ENCODE data around the gene FBXW8. TPM values are rescaled to one million over a fixed set of nuclear protein-coding genes. Genes with fewer than 3 reads are reported as not detected.

FBXW8 gene
- total RNA-seq, 3 donors from 2014 or later (not counting 1 experiment from before 2014, with no cell fraction given) = 11.5 to 16.0 (median 13.5) TPM

DNA sequence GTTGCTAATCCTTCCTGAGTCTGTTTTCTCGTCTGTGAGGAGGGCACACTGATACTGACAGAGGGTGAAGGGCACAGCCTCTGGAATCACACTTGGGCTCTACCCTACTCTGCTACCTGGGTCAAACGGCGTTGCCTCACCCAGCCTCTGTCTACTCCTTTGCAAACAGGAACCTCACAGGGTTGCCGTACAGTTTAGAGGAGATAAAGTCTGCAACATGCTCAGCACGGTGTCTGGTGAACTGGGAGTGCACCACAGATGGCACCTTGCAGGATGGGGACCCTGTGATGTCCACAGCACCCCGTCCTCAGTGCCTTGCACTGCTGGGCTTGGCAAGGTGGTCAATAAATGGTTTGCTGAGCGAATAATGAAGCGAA, 150.2 kb downstream of the FBXW8 start:
- Mint-ChIP-seq H3K4me1 (peaks cover 50 to 65% of the 10 kb centered on the region in 2 donors), H3K27me3 (ENCODE audit: low read depth in 2 of 2) (no peaks in the 10 kb centered on the region), H3K36me3 (no peaks in the 10 kb centered on the region), H3K9me3 (no peaks in the 10 kb centered on the region), H3K4me3 (no peak overlapping the region), H3K27ac (peak overlapping the region in 1 of 2 donors; percentile 75)
- Histone ChIP-seq H3K4me3 (ENCODE audit: low read length) (no peak overlapping the region), H3K36me3 (ENCODE audit: control insufficient read depth, insufficient read depth, low read length) (no peaks in the 10 kb centered on the region), H3K27ac (ENCODE audit: low read length) (no peak overlapping the region), H3K4me1 (ENCODE audit: control insufficient read depth, insufficient read depth, low read length) (peaks cover 52% of the 10 kb centered on the region), H3K9me3 (ENCODE audit: control insufficient read depth, insufficient read depth, low read length) (no peaks in the 10 kb centered on the region), H3K27me3 (ENCODE audit: control insufficient read depth, insufficient read depth, low read length) (no peaks in the 10 kb centered on the region)
- no peak for ATAC-seq
- intact Hi-C loops (cut with micrococcal nuclease) = no loop called here
- WGBS (ENCODE audit: insufficient coverage) = 77% methylated on average over 8 of the region's 8 CpGs
- no peak for DNase-seq
- TF ChIP-seq, protein P1, sequence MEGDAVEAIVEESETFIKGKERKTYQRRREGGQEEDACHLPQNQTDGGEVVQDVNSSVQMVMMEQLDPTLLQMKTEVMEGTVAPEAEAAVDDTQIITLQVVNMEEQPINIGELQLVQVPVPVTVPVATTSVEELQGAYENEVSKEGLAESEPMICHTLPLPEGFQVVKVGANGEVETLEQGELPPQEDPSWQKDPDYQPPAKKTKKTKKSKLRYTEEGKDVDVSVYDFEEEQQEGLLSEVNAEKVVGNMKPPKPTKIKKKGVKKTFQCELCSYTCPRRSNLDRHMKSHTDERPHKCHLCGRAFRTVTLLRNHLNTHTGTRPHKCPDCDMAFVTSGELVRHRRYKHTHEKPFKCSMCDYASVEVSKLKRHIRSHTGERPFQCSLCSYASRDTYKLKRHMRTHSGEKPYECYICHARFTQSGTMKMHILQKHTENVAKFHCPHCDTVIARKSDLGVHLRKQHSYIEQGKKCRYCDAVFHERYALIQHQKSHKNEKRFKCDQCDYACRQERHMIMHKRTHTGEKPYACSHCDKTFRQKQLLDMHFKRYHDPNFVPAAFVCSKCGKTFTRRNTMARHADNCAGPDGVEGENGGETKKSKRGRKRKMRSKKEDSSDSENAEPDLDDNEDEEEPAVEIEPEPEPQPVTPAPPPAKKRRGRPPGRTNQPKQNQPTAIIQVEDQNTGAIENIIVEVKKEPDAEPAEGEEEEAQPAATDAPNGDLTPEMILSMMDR (IDR thresholded peaks at IDR 0.05) = no peak

DNA sequence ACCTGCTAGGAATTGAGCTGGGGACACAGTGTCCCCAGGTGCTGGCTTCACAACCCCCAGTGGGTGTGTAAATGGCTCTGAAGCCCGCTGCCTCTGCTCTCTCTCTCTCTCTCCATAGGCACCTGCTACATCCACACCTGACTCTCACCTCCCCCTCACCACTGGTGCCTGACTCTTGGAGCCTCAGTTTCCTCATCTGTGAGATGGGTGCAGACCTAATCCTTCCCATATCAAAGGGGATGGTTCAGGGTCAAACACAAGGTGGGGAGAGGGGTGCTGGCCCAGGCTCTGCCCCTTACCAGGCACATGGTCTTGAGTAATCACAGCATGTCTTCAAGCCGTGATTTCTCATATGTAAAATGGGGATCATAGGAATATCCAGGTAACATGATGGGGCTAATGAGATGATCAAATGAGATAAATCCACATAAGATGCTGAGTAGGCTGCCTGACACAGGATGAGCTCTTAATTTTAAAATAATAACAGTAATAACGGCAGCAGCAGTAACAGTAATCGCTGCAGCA, 150.9 kb downstream of the FBXW8 start:
- H3K27ac ChIP-seq (ENCODE audit: low read length) = no peak overlapping the region
- TF ChIP-seq, protein P1 (IDR thresholded peaks at IDR 0.05) = no peak
- H3K27me3 ChIP-seq (ENCODE audit: control insufficient read depth, insufficient read depth, low read length) = no peaks in the 10 kb centered on the region
- no peak for DNase-seq
- Mint-ChIP-seq H3K27ac (peak overlapping the region in 1 of 2 donors; percentile 75), H3K4me1 (peaks cover 56 to 70% of the 10 kb centered on the region in 2 donors), H3K4me3 (no peak overlapping the region), H3K9me3 (no peaks in the 10 kb centered on the region), H3K36me3 (no peaks in the 10 kb centered on the region), H3K27me3 (ENCODE audit: low read depth in 2 of 2) (no peaks in the 10 kb centered on the region)
- no peaks in the 10 kb centered on the region for H3K36me3 ChIP-seq (ENCODE audit: control insufficient read depth, insufficient read depth, low read length)
- intact Hi-C loops (cut with micrococcal nuclease) = no loop called here
- H3K4me1 ChIP-seq (ENCODE audit: control insufficient read depth, insufficient read depth, low read length) = peaks cover 59% of the 10 kb centered on the region
- WGBS (ENCODE audit: insufficient coverage) = 91% methylated on average over 2 of the region's 4 CpGs
- no peaks in the 10 kb centered on the region for H3K9me3 ChIP-seq (ENCODE audit: control insufficient read depth, insufficient read depth, low read length)
- no peak overlapping the region for H3K4me3 ChIP-seq (ENCODE audit: low read length)
- no peak for ATAC-seq

DNA sequence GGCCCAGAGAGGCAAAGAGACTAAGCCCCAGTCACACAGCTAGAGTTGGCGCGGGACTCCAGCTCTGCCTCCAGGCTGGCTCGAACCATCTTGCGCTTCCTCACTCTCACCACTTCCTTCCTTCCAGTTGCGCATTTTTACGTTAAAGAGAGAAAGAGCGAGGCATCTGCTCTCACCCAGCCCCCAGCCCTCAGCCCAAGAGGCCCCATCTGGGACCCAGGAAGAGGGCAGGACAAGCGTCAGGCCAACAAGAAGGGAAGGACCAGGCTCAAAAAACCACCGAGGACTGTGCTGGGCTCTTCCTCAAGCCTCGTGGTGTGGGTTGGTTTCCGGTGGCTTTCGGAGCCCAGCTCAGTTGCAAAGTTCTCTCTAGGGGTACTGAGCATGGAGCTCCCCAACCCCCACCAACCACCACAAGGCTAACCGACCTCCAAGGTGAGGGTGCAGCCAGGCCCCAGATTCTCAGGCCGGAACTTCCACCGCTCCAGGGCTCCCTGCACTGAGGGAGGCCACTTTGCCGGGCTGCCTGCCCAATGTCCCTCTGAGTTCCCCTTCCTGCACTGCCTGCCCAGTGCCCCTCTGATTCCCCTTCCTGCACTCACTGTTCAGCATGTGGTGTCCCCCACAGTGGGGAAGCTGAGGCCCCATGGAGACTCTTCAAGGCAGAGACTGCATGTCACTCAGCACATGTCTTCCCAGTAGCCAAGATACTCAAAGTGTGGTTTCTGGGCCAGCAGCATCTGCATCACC, 152.6 kb downstream of the FBXW8 start:
- ATAC-seq (peak; percentile 75 to 80 (median 79)), DNase-seq (peak; percentile 29 to 67)
- no peaks in the 10 kb centered on the region for H3K36me3 Mint-ChIP-seq
- Histone ChIP-seq H3K9me3 (ENCODE audit: control insufficient read depth, insufficient read depth, low read length) (no peaks in the 10 kb centered on the region), H3K27ac (ENCODE audit: low read length) (peak overlapping the region; percentile 46), H3K27me3 (ENCODE audit: control insufficient read depth, insufficient read depth, low read length) (no peaks in the 10 kb centered on the region), H3K4me3 (ENCODE audit: low read length) (no peak overlapping the region), H3K36me3 (ENCODE audit: control insufficient read depth, insufficient read depth, low read length) (no peaks in the 10 kb centered on the region), H3K4me1 (ENCODE audit: control insufficient read depth, insufficient read depth, low read length) (peaks cover 75% of the 10 kb centered on the region)
- intact Hi-C loops (cut with micrococcal nuclease) = no loop called here
- H3K9me3 Mint-ChIP-seq = no peaks in the 10 kb centered on the region
- peak overlapping the region; percentile 85 to 92 for H3K27ac Mint-ChIP-seq
- peak overlapping the region; percentile 79 for H3K4me3 Mint-ChIP-seq
- peaks cover 61 to 84% of the 10 kb centered on the region in 2 donors for H3K4me1 Mint-ChIP-seq
- WGBS (ENCODE audit: insufficient coverage) = under 1% methylated on average over 16 of the region's 16 CpGs
- H3K27me3 Mint-ChIP-seq (ENCODE audit: low read depth in 2 of 2) = no peaks in the 10 kb centered on the region
- TF ChIP-seq, protein P1 (IDR thresholded peaks at IDR 0.05) = no peak
